K562 (cell line): ENCODE measurements around the gene FZD10. TPM values are rescaled to one million over a fixed set of nuclear protein-coding genes. Genes with fewer than 3 reads are reported as not detected.

Experiments
- ATAC-seq: fragments of 200-7000 bp; cut with Tn5 transposase; 3 replicates; pipeline ENCODE4 v1.9.1; 2020; ENCODE audit warnings: moderate library complexity
- BruUV-seq: library from RNA; stranded (reverse); fragments of 400-500 nt; replicated peaks from 2 replicates; lab custom pipeline; 2021; lab: Mats Ljungman, UMichigan
- CTCF ChIA-PET: fragments of 300-600 bp; formaldehyde crosslinking; extraction: SDS; loops from one replicate; lab custom pipeline; 2021; ENCODE audit warnings: low intra/inter-chr PET ratio; lab: Yijun Ruan, JAX
- POLR2A ChIA-PET: fragments of 300-600, 350-650 bp; sonication (Branson Sonifier 250); formaldehyde crosslinking; extraction: SDS; loops from one replicate; lab custom pipeline; 2021; ENCODE audit warnings: antibody characterized with exemption, inconsistent platforms; lab: Yijun Ruan, JAX
- DNase-seq, 4 experiments: peaks; one replicate each; pipeline versions ENCODE4 v3.0.0 to v3.0.0-alpha.2; 2011 to 2018; ENCODE audit warnings: low spot score in 3 of 4, mixed read lengths in 3 of 4; ENCODE audit errors: extremely low read depth in 1 of 4
- FAIRE-seq: peaks from 2 replicates; lab custom pipeline; 2011; peaks lifted over from hg19 to GRCh38; lab: Jason Lieb, UNC
- H2AFZ ChIP-seq: 2 replicates; pipeline ENCODE4 v1.6.0; 2011; ENCODE audit warnings: low read depth, low read length, control low read depth, inconsistent platforms
- H3K27ac ChIP-seq: fragments of 200-600 bp; 3 replicates; pipeline ENCODE4 v1.8.0; 2011; ENCODE audit warnings: low read depth, mild to moderate bottlenecking, control low read depth, inconsistent platforms, low read length, moderate library complexity, mixed read lengths; ENCODE audit errors: extremely low read depth
- H3K27me3 ChIP-seq, 2 experiments: fragments of 300-600 bp in 1 of 2; 2 replicates in 1 of 2; 3 replicates in 1 of 2; pipeline versions ENCODE4 v1.6.0 to v1.8.0; 2011; ENCODE audit warnings: inconsistent platforms in 2 of 2, low read length in 2 of 2, mild to moderate bottlenecking in 1 of 2, mixed read lengths in 1 of 2, moderate library complexity in 1 of 2; ENCODE audit not compliant: control insufficient read depth in 2 of 2, insufficient read depth in 2 of 2
- H3K36me3 ChIP-seq: fragments of 300-600 bp; 3 replicates; pipeline ENCODE4 v1.8.0; 2011; ENCODE audit warnings: mild to moderate bottlenecking, low read length, inconsistent platforms; ENCODE audit not compliant: control insufficient read depth, insufficient read depth
- H3K4me1 ChIP-seq, 2 experiments: fragments of 200-600 bp in 1 of 2; replicated peaks in 1 of 2; 2 replicates in 1 of 2; 3 replicates in 1 of 2; pipeline versions ENCODE4 v1.5.1 to v1.8.0; 2011; ENCODE audit warnings: inconsistent platforms in 2 of 2, low read length in 2 of 2, mild to moderate bottlenecking in 1 of 2, mixed read lengths in 1 of 2, moderate library complexity in 1 of 2; ENCODE audit not compliant: control insufficient read depth in 2 of 2, insufficient read depth in 2 of 2
- H3K4me2 ChIP-seq: 2 replicates; pipeline ENCODE4 v1.6.1; 2011; ENCODE audit warnings: low read length, control low read depth, inconsistent platforms, mixed read lengths; ENCODE audit not compliant: insufficient read depth
- H3K4me3 ChIP-seq: fragments of 200-600 bp; sonication (generic), shearing (Covaris generic); 2 replicates; pipeline ENCODE4 v1.5.1; 2016; ENCODE audit warnings: control low read depth, inconsistent platforms
- H3K79me2 ChIP-seq: fragments of 200-600 bp; 3 replicates; pipeline ENCODE4 v1.8.0; 2011; ENCODE audit warnings: low read length, inconsistent platforms; ENCODE audit not compliant: control insufficient read depth, insufficient read depth
- H3K9ac ChIP-seq, 2 experiments: 2 replicates each; pipeline versions ENCODE4 v1.6.0 to v1.6.1; 2011; ENCODE audit warnings: low read depth in 2 of 2, low read length in 2 of 2, control low read depth in 1 of 2, inconsistent platforms in 1 of 2, mild to moderate bottlenecking in 1 of 2, mixed read lengths in 1 of 2; ENCODE audit not compliant: insufficient read depth in 1 of 2
- H3K9me1 ChIP-seq: one replicate; pipeline ENCODE4 v1.6.0; 2011; ENCODE audit warnings: inconsistent platforms, mild to moderate bottlenecking, low read length, moderate library complexity; ENCODE audit not compliant: control insufficient read depth, insufficient read depth
- H3K9me3 ChIP-seq: replicated peaks from 2 replicates; pipeline ENCODE4 v1.5.1; 2011; ENCODE audit warnings: low read depth, low read length, inconsistent platforms; ENCODE audit not compliant: control insufficient read depth, insufficient read depth
- H4K20me1 ChIP-seq: replicated peaks from 2 replicates; pipeline ENCODE4 v1.6.1; 2011; ENCODE audit warnings: low read length, inconsistent platforms, mixed read lengths; ENCODE audit not compliant: control insufficient read depth, insufficient read depth
- ARHGAP35 ChIP-seq: fragments of 450-650 bp; IDR thresholded peaks from 2 replicates; pipeline ENCODE4 v1.6.1; 2018; ENCODE audit not compliant: partially characterized antibody
- CBX2 ChIP-seq: fragments of 200-600 bp; sonication (generic); IDR thresholded peaks from one replicate; pipeline ENCODE4 v1.6.1; 2012; ENCODE audit warnings: mild to moderate bottlenecking, low read length, inconsistent platforms; ENCODE audit not compliant: insufficient read depth, poor library complexity, severe bottlenecking
- KDM4B ChIP-seq, 2 experiments: fragments of 450-650 bp in 1 of 2; sonication (generic) in 1 of 2; IDR thresholded peaks; 2 replicates each; pipeline ENCODE4 v1.6.1; 2016 to 2017; ENCODE audit warnings: borderline replicate concordance in 2 of 2, antibody characterized with exemption in 1 of 2, low read depth in 1 of 2, mild to moderate bottlenecking in 1 of 2
- POU5F1 ChIP-seq: fragments of 150-350 bp; IDR thresholded peaks from 2 replicates; pipeline ENCODE4 v1.6.1; 2014; ENCODE audit warnings: borderline replicate concordance, low read length, low read depth, mild to moderate bottlenecking; ENCODE audit not compliant: partially characterized antibody
- SPI1 ChIP-seq: IDR thresholded peaks from 2 replicates; pipeline ENCODE4 v1.6.1; 2011; ENCODE audit warnings: low read depth, low read length, control low read depth, borderline replicate concordance
- U2AF1 ChIP-seq: fragments of 200-400 bp; formaldehyde crosslinking; optimal IDR thresholded peaks from 2 replicates; pipeline ENCODE3; 2017; ENCODE audit warnings: mild to moderate bottlenecking, low read depth, low read length, moderate library complexity
- YY1 ChIP-seq, 3 experiments: IDR thresholded peaks; 2 replicates each; pipeline ENCODE4 v1.6.1; 2011; ENCODE audit warnings: low read length in 2 of 3, mild to moderate bottlenecking in 2 of 3, moderate library complexity in 2 of 3, borderline replicate concordance in 1 of 3, control low read depth in 1 of 3, low read depth in 1 of 3; ENCODE audit not compliant: insufficient read depth in 3 of 3, insufficient replicate concordance in 2 of 3, control insufficient read depth in 1 of 3, insufficient read length in 1 of 3; ENCODE audit errors: extremely low read depth in 1 of 3
- ZNF77 ChIP-seq: fragments of 250-450 bp; sonication (Bioruptor Pico); IDR thresholded peaks from 2 replicates; pipeline ENCODE4 v1.5.0; 2020
- WGBS: fragments of 100-300 bp; shearing (Covaris generic); methylation state at CpG from one replicate; pipeline ENCODE4 v1.1.6; 2016; ENCODE audit warnings: low coverage, mixed read lengths; ENCODE audit not compliant: insufficient coverage; ENCODE audit errors: missing lambda C conversion rate; 5-methylcytosine and 5-hydroxymethylcytosine counted together
- in situ Hi-C: fragments of 300-500 bp; cut with MboI; formaldehyde crosslinking; loops from 4 replicates; pipeline ENCODE4 v1.15.0; 2018; ENCODE audit warnings: inconsistent platforms, mixed read lengths
- intact Hi-C: fragments of 100-400 bp; cut with micrococcal nuclease; formaldehyde crosslinking; loops from 2 replicates; pipeline ENCODE4 v1.14.2; 2022
- polyA plus RNA-seq, 8 experiments: library from polyadenylated mRNA; depleted of rRNA in 4 of 8; stranded (reverse) in 5 of 8; unstranded in 3 of 8; fragments of >200 nt; fragmentation: Nextera tagmentation in 2 of 8; fragmentation: Illumina TruSeq in 1 of 8; extraction: Ambion mirVana in 2 of 8; extraction: Trizol in 1 of 8; gene quantifications; 2 replicates each; pipeline versions ENCODE4 v1.2.1 to v1.2.3, GENCODE V29; 2011 to 2014; ENCODE audit warnings: inconsistent platforms in 1 of 8, missing spikeins in 1 of 8
- total RNA-seq, 7 experiments: library from RNA; depleted of rRNA in 6 of 7; stranded (reverse); fragments of >200 nt in 6 of 7; fragmentation: Illumina TruSeq in 2 of 7; extraction: Trizol in 2 of 7; gene quantifications; 2 replicates each; pipeline versions ENCODE4 v1.2.1 to v1.2.3, GENCODE V29; 2011 to 2021; ENCODE audit warnings: low replicate concordance in 1 of 7

The FZD10 gene
- total and polyA plus RNA-seq, 9 of the 15 experiments (the other 6 are each of a cell fraction or from before 2014, with no cell fraction given): not detected

DNA sequence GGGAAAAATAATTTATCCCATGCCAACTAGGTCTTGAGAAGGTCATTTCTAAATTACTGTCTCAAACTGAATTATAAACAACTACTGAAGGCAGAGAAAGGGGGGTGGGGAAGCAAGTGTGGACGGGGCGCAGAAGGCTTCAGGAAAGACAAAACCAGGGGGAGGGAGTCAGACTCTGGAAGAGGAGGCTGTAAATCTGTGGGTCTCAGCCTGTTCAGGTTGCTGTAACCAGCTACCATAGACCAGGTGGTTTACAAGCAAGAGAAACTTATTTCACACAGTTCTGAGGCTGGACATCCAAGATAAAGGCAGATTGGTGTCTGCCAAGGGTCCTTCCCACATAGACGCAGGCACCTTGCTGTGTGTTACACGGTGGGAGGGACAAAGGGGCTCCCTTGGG, 39.9 kb upstream of the FZD10 start:
- Histone ChIP-seq H3K9me3 (no peaks in the 10 kb centered on the region), H3K36me3 (no peaks in the 10 kb centered on the region), H2AFZ (no peak overlapping the region), H3K27me3 (peaks cover 0 to 27% of the 10 kb centered on the region in 2 experiments; a peak in 2 of 5 replicates), H3K27ac (no peak overlapping the region), H3K79me2 (no peaks in the 10 kb centered on the region), H3K4me2 (no peak overlapping the region), H3K4me3 (no peak overlapping the region), H3K9ac (no peak overlapping the region), H3K9me1 (no peaks in the 10 kb centered on the region), H4K20me1 (no peaks in the 10 kb centered on the region), H3K4me1 (no peaks in the 10 kb centered on the region; a peak in 1 of 5 replicates)
- in situ Hi-C loops: no loop called here
- WGBS: 0% methylated on average over 4 of the region's 4 CpGs
- ChIA-PET CTCF (no interaction called here), POLR2A (no interaction called here)
- DNase-seq: no peak
- no TSS peak for BruUV-seq
- intact Hi-C loops: no loop called here
- TF ChIP-seq ARHGAP35: no peak
- TF ChIP-seq CBX2: no peak
- no peak for TF ChIP-seq U2AF1
- no peak for TF ChIP-seq ZNF77 (CRISPR knock-in tag)
- no peak for TF ChIP-seq SPI1
- ATAC-seq: no peak
- FAIRE-seq: no peak

DNA sequence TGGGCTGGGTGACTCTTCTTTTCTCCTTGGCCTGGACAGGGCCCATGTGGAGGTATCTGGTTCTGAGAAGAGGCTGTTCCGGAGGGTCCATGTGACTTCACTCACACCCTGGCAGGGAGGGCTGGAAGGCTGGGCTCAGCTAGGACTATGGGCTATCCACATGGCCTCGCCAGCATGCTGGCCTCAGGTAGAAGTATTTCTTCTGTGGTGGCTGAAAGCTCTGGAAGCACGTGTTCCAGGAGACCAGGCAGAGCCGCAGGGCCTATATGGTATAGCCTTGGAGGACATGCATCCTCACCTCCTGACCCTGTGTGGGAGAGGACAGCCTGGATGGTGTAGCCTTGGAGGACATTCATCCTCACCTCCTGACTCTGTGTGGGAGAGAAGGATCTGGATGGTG, 38.2 kb upstream of the FZD10 start:
- ATAC-seq: no peak
- no peak for DNase-seq
- POLR2A ChIA-PET: no interaction called here
- H3K4me3 ChIP-seq: no peak overlapping the region
- H4K20me1 ChIP-seq: no peaks in the 10 kb centered on the region
- no peaks in the 10 kb centered on the region for H3K9me3 ChIP-seq
- intact Hi-C loops (no loop called here), in situ Hi-C loops (no loop called here)
- WGBS: 4% methylated on average over 3 of the region's 4 CpGs
- no peak overlapping the region for H3K4me2 ChIP-seq
- no peak overlapping the region for H3K9ac ChIP-seq
- peaks cover 0 to 19% of the 10 kb centered on the region in 2 experiments; a peak in 2 of 5 replicates for H3K27me3 ChIP-seq
- no peaks in the 10 kb centered on the region for H3K36me3 ChIP-seq
- no peaks in the 10 kb centered on the region for H3K79me2 ChIP-seq
- CTCF ChIA-PET: no interaction called here
- no peak overlapping the region for H3K27ac ChIP-seq
- BruUV-seq: no TSS peak
- no peak for FAIRE-seq
- H3K4me1 ChIP-seq: no peaks in the 10 kb centered on the region; a peak in 1 of 5 replicates
- no peaks in the 10 kb centered on the region for H3K9me1 ChIP-seq
- H2AFZ ChIP-seq: no peak overlapping the region
- no peak for TF ChIP-seq POU5F1
- TF ChIP-seq KDM4B (IDR thresholded peaks at IDR 0.05; ENCODE audit: borderline replicate concordance in 2 of 2, low read depth in 1 of 2): no peak
- no peak for TF ChIP-seq YY1 (IDR thresholded peaks at IDR 0.05; ENCODE audit: borderline replicate concordance in 1 of 3, control insufficient read depth in 1 of 3, extremely low read depth in 1 of 3, insufficient read depth in 3 of 3, insufficient read length in 1 of 3, insufficient replicate concordance in 2 of 3, low read depth in 1 of 3, low read length in 2 of 3)
